ENCODE data around the gene CACNB1. TPM values are rescaled to one million over a fixed set of nuclear protein-coding genes. Genes with fewer than 3 reads are reported as not detected.

CACNB1 gene
- total RNA-seq, 4 donors from 2014 or later, result 10.1 to 21.7 (median 11.6) TPM

- Histone ChIP-seq H3K27me3 (peaks cover 28% of the 10 kb centered on the region), H3K27ac (no peak overlapping the region), H3K9me3 (no peaks in the 10 kb centered on the region), H3K4me3 (no peak overlapping the region), H3K4me1 (peaks cover 8 to 22% (median 17%) of the 10 kb centered on the region in 4 donors), H3K36me3 (no peaks in the 10 kb centered on the region)
- TF ChIP-seq POLR2A (IDR thresholded peaks at IDR 0.05), result no peak
- TF ChIP-seq CTCF (IDR thresholded peaks at IDR 0.05), result no peak
- TF ChIP-seq POLR2AphosphoS5 (IDR thresholded peaks at IDR 0.05), result no peak
- TF ChIP-seq EP300 (IDR thresholded peaks at IDR 0.05; ENCODE audit: low read depth), result no peak
- in situ Hi-C loops (cut with MboI; ENCODE audit: low pct_ligation_motif_present in 1 of 4, low pct_unique_long_range_greater_than_20kb in 1 of 4, low sequenced_read_pairs in 3 of 4), result no loop called here
- WGBS, 2 donors (ENCODE audit: low coverage in 1 of 2), result 54 to 66% methylated on average over 10 to 13 of the region's 13 CpGs
- intact Hi-C loops (cut with DNase I; ENCODE audit: low total_unique reads), result no loop called here
- no peak for DNase-seq
Measured at GRCh38 chr17:39147221-39148185, 50.0 kb downstream of the CACNB1 start.

GRCh38 chr17:39146273-39146672 is 51.2 kb downstream of the CACNB1 start:
- H3K4me1 ChIP-seq, result peaks cover 0 to 10% (median 6%) of the 10 kb centered on the region in 4 donors
- DNase-seq, result no peak
- H3K27me3 ChIP-seq, result peaks cover 22% of the 10 kb centered on the region
- no peak overlapping the region for H3K27ac ChIP-seq
- H3K9me3 ChIP-seq, result no peaks in the 10 kb centered on the region
- TF ChIP-seq EP300 (IDR thresholded peaks at IDR 0.05; ENCODE audit: low read depth) (no peak), CTCF (IDR thresholded peaks at IDR 0.05) (no peak), POLR2A (IDR thresholded peaks at IDR 0.05) (no peak), POLR2AphosphoS5 (IDR thresholded peaks at IDR 0.05) (no peak)
- no peak overlapping the region for H3K4me3 ChIP-seq
- intact Hi-C loops (cut with DNase I; ENCODE audit: low total_unique reads), result no loop called here
- in situ Hi-C loops (cut with MboI; ENCODE audit: low pct_ligation_motif_present in 1 of 4, low pct_unique_long_range_greater_than_20kb in 1 of 4, low sequenced_read_pairs in 3 of 4), result no loop called here
- 90% methylated on average over 3 of the region's 3 CpGs; no CpG with 5 or more reads in 1 of the 2 donors for WGBS, 2 donors (ENCODE audit: low coverage in 1 of 2)
- H3K36me3 ChIP-seq, result no peaks in the 10 kb centered on the region

- Histone ChIP-seq H3K27ac (peak overlapping the region in 1 of 4 donors; percentile 10), H3K36me3 (no peaks in the 10 kb centered on the region), H3K4me1 (peaks cover 0 to 6% (median 0%) of the 10 kb centered on the region in 4 donors), H3K27me3 (peaks cover 11% of the 10 kb centered on the region), H3K4me3 (no peak overlapping the region), H3K9me3 (no peaks in the 10 kb centered on the region)
- DNase-seq, result no peak
- intact Hi-C loops (cut with DNase I; ENCODE audit: low total_unique reads), result no loop called here
- WGBS, 2 donors (ENCODE audit: low coverage in 1 of 2), result 91% methylated on average over 3 of the region's 3 CpGs; no CpG with 5 or more reads in 1 of the 2 donors
- in situ Hi-C loops (cut with MboI; ENCODE audit: low pct_ligation_motif_present in 1 of 4, low pct_unique_long_range_greater_than_20kb in 1 of 4, low sequenced_read_pairs in 3 of 4), result no loop called here
- TF ChIP-seq POLR2AphosphoS5 (IDR thresholded peaks at IDR 0.05) (no peak), CTCF (IDR thresholded peaks at IDR 0.05) (no peak), EP300 (IDR thresholded peaks at IDR 0.05; ENCODE audit: low read depth) (no peak), POLR2A (IDR thresholded peaks at IDR 0.05) (no peak)
Measured at GRCh38 chr17:39145143-39145542, 52.3 kb downstream of the CACNB1 start.

- no peaks in the 10 kb centered on the region for H3K9me3 ChIP-seq
- intact Hi-C loops (cut with DNase I; ENCODE audit: low total_unique reads), result no loop called here
- 22 to 32% methylated on average over 6 to 9 of the region's 9 CpGs for WGBS, 2 donors (ENCODE audit: low coverage in 1 of 2)
- no peaks in the 10 kb centered on the region for H3K36me3 ChIP-seq
- DNase-seq, result peak; percentile 70
- peaks cover 0 to 6% (median 0%) of the 10 kb centered on the region in 4 donors for H3K4me1 ChIP-seq
- H3K27ac ChIP-seq, result peak overlapping the region in 3 of 4 donors; percentile 33 to 49 (median 46)
- TF ChIP-seq EP300 (IDR thresholded peaks at IDR 0.05; ENCODE audit: low read depth) (peak; percentile 52), POLR2AphosphoS5 (IDR thresholded peaks at IDR 0.05) (peak in 2 of 3 donors; percentile 24 to 54), CTCF (IDR thresholded peaks at IDR 0.05) (no peak), POLR2A (IDR thresholded peaks at IDR 0.05) (no peak)
- peaks cover 4% of the 10 kb centered on the region for H3K27me3 ChIP-seq
- in situ Hi-C loops (cut with MboI; ENCODE audit: low pct_ligation_motif_present in 1 of 4, low pct_unique_long_range_greater_than_20kb in 1 of 4, low sequenced_read_pairs in 3 of 4), result no loop called here
- no peak overlapping the region for H3K4me3 ChIP-seq
Measured at GRCh38 chr17:39144416-39144840, 53.0 kb downstream of the CACNB1 start.
